ENCODE results near the gene MXRA7. TPM values are rescaled to one million over a fixed set of nuclear protein-coding genes. Genes with fewer than 3 reads are reported as not detected.

The MXRA7 gene
- total RNA-seq, 4 donors from 2014 or later, result 124 to 230 (median 197) TPM

DNA sequence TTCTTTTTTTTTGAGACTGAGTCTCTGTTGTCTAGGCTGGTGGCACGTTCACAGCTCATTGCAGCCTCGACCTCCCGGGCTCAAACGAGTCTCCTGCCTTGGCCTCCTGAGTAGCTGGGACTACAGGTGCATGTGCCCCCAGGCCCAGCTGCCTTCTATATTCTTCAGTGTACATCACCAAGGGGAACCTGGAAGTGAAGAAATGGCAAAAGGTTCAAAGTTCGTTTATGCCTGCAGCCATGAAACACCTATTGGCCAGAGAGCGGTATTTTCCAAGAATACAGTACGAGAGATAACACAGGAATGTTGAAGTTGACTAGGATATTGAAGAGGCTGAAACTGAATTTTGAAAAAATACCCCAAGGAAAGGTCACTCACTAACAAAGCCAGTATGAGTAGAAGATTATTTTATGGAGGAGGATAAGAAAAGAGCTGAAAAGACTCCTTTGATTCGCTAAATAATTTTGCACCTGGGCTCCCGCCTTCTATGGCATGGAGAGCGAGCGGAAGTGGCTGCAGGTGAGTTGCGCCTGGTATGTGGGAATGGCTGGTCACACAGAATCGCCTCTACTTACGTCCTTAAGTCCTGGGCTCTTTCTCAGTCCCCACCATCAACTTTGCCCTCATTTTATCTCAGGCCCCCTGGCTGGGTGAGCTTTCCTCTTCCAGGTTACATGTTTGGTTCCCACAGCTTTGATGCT, 77.0 kb downstream of the MXRA7 start:
- H3K9me3 ChIP-seq, result no peaks in the 10 kb centered on the region
- H3K27ac ChIP-seq, result no peak overlapping the region
- no peaks in the 10 kb centered on the region for H3K27me3 ChIP-seq
- TF ChIP-seq POLR2A (IDR thresholded peaks at IDR 0.05) (no peak), EP300 (IDR thresholded peaks at IDR 0.05) (no peak)
- TF ChIP-seq, protein P1, sequence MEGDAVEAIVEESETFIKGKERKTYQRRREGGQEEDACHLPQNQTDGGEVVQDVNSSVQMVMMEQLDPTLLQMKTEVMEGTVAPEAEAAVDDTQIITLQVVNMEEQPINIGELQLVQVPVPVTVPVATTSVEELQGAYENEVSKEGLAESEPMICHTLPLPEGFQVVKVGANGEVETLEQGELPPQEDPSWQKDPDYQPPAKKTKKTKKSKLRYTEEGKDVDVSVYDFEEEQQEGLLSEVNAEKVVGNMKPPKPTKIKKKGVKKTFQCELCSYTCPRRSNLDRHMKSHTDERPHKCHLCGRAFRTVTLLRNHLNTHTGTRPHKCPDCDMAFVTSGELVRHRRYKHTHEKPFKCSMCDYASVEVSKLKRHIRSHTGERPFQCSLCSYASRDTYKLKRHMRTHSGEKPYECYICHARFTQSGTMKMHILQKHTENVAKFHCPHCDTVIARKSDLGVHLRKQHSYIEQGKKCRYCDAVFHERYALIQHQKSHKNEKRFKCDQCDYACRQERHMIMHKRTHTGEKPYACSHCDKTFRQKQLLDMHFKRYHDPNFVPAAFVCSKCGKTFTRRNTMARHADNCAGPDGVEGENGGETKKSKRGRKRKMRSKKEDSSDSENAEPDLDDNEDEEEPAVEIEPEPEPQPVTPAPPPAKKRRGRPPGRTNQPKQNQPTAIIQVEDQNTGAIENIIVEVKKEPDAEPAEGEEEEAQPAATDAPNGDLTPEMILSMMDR (IDR thresholded peaks at IDR 0.05), result no peak
- H3K4me1 ChIP-seq, result peaks cover 0 to 4% (median 0%) of the 10 kb centered on the region in 4 donors
- no peaks in the 10 kb centered on the region for H3K36me3 ChIP-seq
- no peak overlapping the region for H3K4me3 ChIP-seq
- no peak for DNase-seq (ENCODE audit: low spot score in 2 of 2)
- 90% methylated on average over 14 of the region's 14 CpGs for WGBS, 2 donors

DNA sequence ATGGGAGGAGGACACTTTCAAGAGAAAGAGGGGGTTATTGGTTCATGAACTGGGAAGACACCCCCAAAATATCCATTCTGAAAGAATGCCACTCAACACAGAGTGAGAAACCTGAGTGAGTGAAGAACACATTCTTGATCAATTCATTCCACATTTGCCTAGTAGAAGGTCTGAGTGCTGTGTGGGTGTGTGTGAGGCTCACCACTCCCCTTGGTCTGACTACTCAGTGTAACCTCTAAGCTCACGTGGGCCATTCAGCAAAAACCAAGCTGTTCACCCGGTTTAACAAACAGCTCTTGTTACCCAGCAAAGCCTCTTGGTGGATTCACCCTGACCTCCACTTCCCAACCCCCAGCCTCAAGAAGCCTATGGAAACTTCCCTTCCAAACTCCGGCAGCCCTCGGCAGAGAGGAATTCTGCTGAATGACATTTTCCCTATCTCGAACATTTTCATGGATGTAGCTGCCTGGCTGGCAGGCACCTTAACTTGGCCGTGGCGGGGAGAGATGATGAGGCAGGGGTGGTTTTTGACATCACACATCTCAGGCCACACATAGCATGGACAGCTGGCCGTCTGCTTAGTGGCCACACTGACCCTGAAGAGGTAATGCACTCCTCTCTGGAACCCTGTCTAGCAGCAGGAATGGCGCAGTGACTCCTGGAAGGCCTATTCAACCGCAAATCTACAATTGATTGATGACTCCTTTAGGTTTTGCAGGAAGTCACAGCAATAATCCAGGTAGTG, 78.8 kb downstream of the MXRA7 start:
- no peak overlapping the region for H3K27ac ChIP-seq
- H3K4me3 ChIP-seq, result no peak overlapping the region
- H3K27me3 ChIP-seq, result no peaks in the 10 kb centered on the region
- H3K9me3 ChIP-seq, result no peaks in the 10 kb centered on the region
- DNase-seq (ENCODE audit: low spot score in 2 of 2), result no peak
- WGBS, 2 donors, result 43 to 53% methylated on average over 10 of the region's 10 CpGs
- H3K36me3 ChIP-seq, result no peaks in the 10 kb centered on the region
- TF ChIP-seq POLR2A (IDR thresholded peaks at IDR 0.05) (no peak), EP300 (IDR thresholded peaks at IDR 0.05) (no peak)
- TF ChIP-seq, protein P1 (IDR thresholded peaks at IDR 0.05), result no peak
- H3K4me1 ChIP-seq, result peaks cover 0 to 4% (median 0%) of the 10 kb centered on the region in 4 donors

DNA sequence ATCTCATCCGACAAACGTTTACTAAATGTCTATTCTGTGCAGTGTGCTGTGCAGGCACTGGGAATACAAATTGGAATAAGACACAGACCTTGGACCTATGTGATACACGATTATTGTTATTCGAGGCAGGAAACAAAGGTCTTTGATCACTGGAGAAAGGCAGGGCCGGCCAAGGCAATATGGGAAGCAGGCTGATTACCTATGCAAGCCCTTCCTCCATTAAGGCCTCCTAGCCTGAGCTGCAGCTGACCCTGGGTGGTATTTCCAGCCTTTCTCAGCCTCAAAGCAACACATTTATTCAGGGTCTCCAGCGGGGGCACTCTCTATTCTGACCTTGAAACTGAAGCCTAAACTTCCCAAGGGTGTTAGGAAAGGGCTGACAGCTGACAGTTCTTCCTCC, 80.6 kb downstream of the MXRA7 start:
- TF ChIP-seq EP300 (IDR thresholded peaks at IDR 0.05) (no peak), POLR2A (IDR thresholded peaks at IDR 0.05) (no peak)
- TF ChIP-seq, protein P1 (IDR thresholded peaks at IDR 0.05), result no peak
- Histone ChIP-seq H3K27me3 (no peaks in the 10 kb centered on the region), H3K4me3 (no peak overlapping the region), H3K36me3 (no peaks in the 10 kb centered on the region), H3K27ac (no peak overlapping the region), H3K9me3 (no peaks in the 10 kb centered on the region), H3K4me1 (peaks cover 0 to 4% (median 0%) of the 10 kb centered on the region in 4 donors)
- 59 to 63% methylated on average over 6 of the region's 6 CpGs for WGBS, 2 donors
- DNase-seq (ENCODE audit: low spot score in 2 of 2), result no peak

Small RNA genes within 50 kb of the gene (small RNA-seq; reads per million reads assigned to genes)
- gene AC005837.3, result not detected
- gene RF02271, result not detected
- not detected for gene RNU6-227P
- not detected for gene RNU6-97P
- gene RNY4P36, result not detected

Other genes with a start within 250 kb of the MXRA7 start
- not detected for gene AANAT, start 243.4 kb downstream of the MXRA7 start, total RNA-seq
- 10 to 100 TPM; 33.1 to 99.0 (median 73.5) TPM for gene RHBDF2, start 209.5 kb downstream of the MXRA7 start, total RNA-seq
- gene CYGB, start 173.3 kb downstream of the MXRA7 start, total RNA-seq, result 10 to 100 TPM; 40.2 to 59.2 (median 48.8) TPM
- 10 to 100 TPM in 3 of 4 donors, 1 to 10 TPM in 1; 6.6 to 23.5 (median 14.1) TPM for gene PRCD, start 170.9 kb downstream of the MXRA7 start, total RNA-seq
- gene ST6GALNAC2, start 125.1 kb downstream of the MXRA7 start, total RNA-seq, result 100 to 1,000 TPM in 1 of 4 donors, 10 to 100 TPM in 3; 58.5 to 128 (median 69.1) TPM
- 10 to 100 TPM in 2 of 4 donors, 1 to 10 TPM in 2; 2.4 to 13.8 (median 7.4) TPM for gene ST6GALNAC1, start 67.2 kb downstream of the MXRA7 start, total RNA-seq
- gene JMJD6, start 15.6 kb upstream of the MXRA7 start, total RNA-seq, result 10 to 100 TPM; 14.0 to 45.0 (median 34.2) TPM
- gene METTL23, start 15.9 kb upstream of the MXRA7 start, total RNA-seq, result 10 to 100 TPM; 27.8 to 50.2 (median 30.8) TPM
- gene SRSF2, start 26.4 kb upstream of the MXRA7 start, total RNA-seq, result 100 to 1,000 TPM; 196 to 452 (median 271) TPM
- 10 to 100 TPM; 25.8 to 61.0 (median 37.1) TPM for gene MFSD11, start 27.2 kb upstream of the MXRA7 start, total RNA-seq
- gene MGAT5B, start 157.4 kb upstream of the MXRA7 start, total RNA-seq, result 1 to 10 TPM in 2 of 4 donors, under 1 TPM in 2; 0.78 to 1.5 (median 0.96) TPM